Psoas muscle (tissue), 8 donors: ENCODE results near the gene ZFHX3. TPM values are rescaled to one million over a fixed set of nuclear protein-coding genes. Genes with fewer than 3 reads are reported as not detected.

Source experiments
- ATAC-seq, 4 donors: fragments of 200-7000 bp; cut with Tn5 transposase; one replicate each; pipeline ENCODE4 v1.9.1; 2020; ENCODE audit warnings: moderate library complexity in 3 of 4, mild to moderate bottlenecking in 2 of 4
- DNase-seq, 2 donors: peaks; one replicate each; pipeline ENCODE4 v3.0.0-alpha.2; 2020
- H3K27ac ChIP-seq: fragments of 200-600 bp; one replicate; pipeline ENCODE4 v1.8.0; 2022
- H3K27me3 ChIP-seq, 3 donors: fragments of 200-600 bp in 1 of 3; one replicate each; pipeline versions ENCODE4 v1.6.1 to v1.8.0; 2013 to 2022; ENCODE audit warnings: low read length in 2 of 3, mild to moderate bottlenecking in 2 of 3, moderate library complexity in 1 of 3; ENCODE audit not compliant: insufficient read depth in 3 of 3
- H3K36me3 ChIP-seq, 2 donors: fragments of 200-600 bp in 1 of 2; one replicate each; pipeline versions ENCODE4 v1.6.1 to v1.8.0; 2013 to 2022; ENCODE audit warnings: low read depth in 1 of 2, mild to moderate bottlenecking in 1 of 2, moderate library complexity in 1 of 2; ENCODE audit not compliant: insufficient read depth in 1 of 2
- H3K4me1 ChIP-seq: fragments of 200-600 bp; one replicate; pipeline ENCODE4 v1.8.0; 2022
- H3K4me3 ChIP-seq: fragments of 200-600 bp; one replicate; pipeline ENCODE4 v1.8.0; 2022; ENCODE audit warnings: mild to moderate bottlenecking
- H3K9me3 ChIP-seq: fragments of 200-600 bp; one replicate; pipeline ENCODE4 v1.8.0; 2022
- WGBS, 3 donors: extraction: QIAGEN DNeasy Blood & Tissue Kit; methylation state at CpG; one replicate each; pipeline versions ENCODE4 v1.1.6 to v1.1.7; 2013; 5-methylcytosine and 5-hydroxymethylcytosine counted together
- intact Hi-C, 2 donors: fragments of 100-400 bp; cut with DNase I; formaldehyde crosslinking; loops; one replicate each; pipeline versions ENCODE4 v1.11.0 to v1.14.2; 2022
- polyA plus RNA-seq, 3 donors: library from polyadenylated mRNA; stranded (reverse); fragments of 200-250 nt; gene quantifications; one replicate each; pipeline ENCODE4 v1.2.3, GENCODE V29; 2013
- total RNA-seq, 4 donors: library from RNA; stranded (reverse); fragmentation: NEBNext Ultra II Directional in 2 of 4; extraction: Animal tissue kit (Norgen Biotek cat#: 25700) in 2 of 4; gene quantifications; one replicate each; pipeline versions ENCODE4 v1.2.1 to v1.2.4, GENCODE V29; 2021 to 2023
- TF ChIP-seq, protein P1 (sequence below): fragments of 200-600 bp; IDR thresholded peaks from one replicate; pipeline ENCODE4 v1.8.0; 2022; ENCODE audit warnings: antibody characterized with exemption
- donor health status: healthy with polysubstance abuse.
- donor health status: DM: no; HTN: no; CAD: no; lungs with moderate emphysema.
- donor health status: Bipolar disorder and iron deficiency.
- donor health status: healthy.
- donor health status: DM: yes; HTN: yes; CAD: no.
- donor health status: DM: no; HTN: no; CAD: no.
- donor health status: DM: no; HTN: no; CAD: no.
- donor health status: DM: yes; HTN: yes; CAD: no.

Gene ZFHX3
- total and polyA plus RNA-seq, 7 donors: 3.3 to 36.9 (median 11.5) TPM

GRCh38 chr16:72829846-72830775 is 217.8 kb downstream of the ZFHX3 start:
- Histone ChIP-seq H3K4me3 (no peak overlapping the region), H3K9me3 (no peaks in the 10 kb centered on the region), H3K36me3 (peaks cover 0 to 28% of the 10 kb centered on the region in 2 donors), H3K27ac (no peak overlapping the region), H3K4me1 (peaks cover 12% of the 10 kb centered on the region), H3K27me3 (no peaks in the 10 kb centered on the region)
- intact Hi-C loops: loop anchor here (5.0 to 10.0 kb wide), 3 partner anchors 217 to 1125 kb away; partner anchors contain the start of gene ZFHX3 (in 1 of the 2)
- DNase-seq (no peak), ATAC-seq (no peak)
- 60 to 78% (median 63%) methylated on average over 12 of the region's 12 CpGs for WGBS, 3 donors
- TF ChIP-seq, protein P1, sequence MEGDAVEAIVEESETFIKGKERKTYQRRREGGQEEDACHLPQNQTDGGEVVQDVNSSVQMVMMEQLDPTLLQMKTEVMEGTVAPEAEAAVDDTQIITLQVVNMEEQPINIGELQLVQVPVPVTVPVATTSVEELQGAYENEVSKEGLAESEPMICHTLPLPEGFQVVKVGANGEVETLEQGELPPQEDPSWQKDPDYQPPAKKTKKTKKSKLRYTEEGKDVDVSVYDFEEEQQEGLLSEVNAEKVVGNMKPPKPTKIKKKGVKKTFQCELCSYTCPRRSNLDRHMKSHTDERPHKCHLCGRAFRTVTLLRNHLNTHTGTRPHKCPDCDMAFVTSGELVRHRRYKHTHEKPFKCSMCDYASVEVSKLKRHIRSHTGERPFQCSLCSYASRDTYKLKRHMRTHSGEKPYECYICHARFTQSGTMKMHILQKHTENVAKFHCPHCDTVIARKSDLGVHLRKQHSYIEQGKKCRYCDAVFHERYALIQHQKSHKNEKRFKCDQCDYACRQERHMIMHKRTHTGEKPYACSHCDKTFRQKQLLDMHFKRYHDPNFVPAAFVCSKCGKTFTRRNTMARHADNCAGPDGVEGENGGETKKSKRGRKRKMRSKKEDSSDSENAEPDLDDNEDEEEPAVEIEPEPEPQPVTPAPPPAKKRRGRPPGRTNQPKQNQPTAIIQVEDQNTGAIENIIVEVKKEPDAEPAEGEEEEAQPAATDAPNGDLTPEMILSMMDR: no peak

DNA sequence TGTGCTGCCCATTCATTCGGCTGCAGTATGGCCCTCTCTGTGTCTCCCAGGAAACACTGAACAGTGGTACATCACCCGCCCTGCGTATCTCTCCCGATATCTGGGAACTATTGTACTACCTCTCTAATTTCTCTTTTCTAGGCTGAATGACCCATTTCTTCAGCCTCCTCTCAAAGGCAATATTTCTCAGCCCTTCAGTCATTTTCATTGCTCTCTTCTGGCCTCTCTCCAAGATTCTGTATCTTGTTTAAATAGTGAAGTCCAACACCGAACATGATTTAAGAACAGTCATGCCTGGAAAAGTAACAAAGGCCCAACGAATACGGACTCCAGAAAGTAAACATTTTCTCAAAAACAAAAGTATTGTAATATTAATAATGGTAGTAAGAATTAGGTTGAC is 220.1 kb downstream of the ZFHX3 start:
- DNase-seq (no peak), ATAC-seq (no peak)
- no peaks in the 10 kb centered on the region for H3K27me3 ChIP-seq
- TF ChIP-seq, protein P1: no peak
- intact Hi-C loops: no loop called here
- H3K36me3 ChIP-seq: peaks cover 0 to 35% of the 10 kb centered on the region in 2 donors
- 76 to 85% (median 77%) methylated on average over 7 of the region's 7 CpGs for WGBS, 3 donors
- H3K4me1 ChIP-seq: peaks cover 13% of the 10 kb centered on the region
- H3K27ac ChIP-seq: no peak overlapping the region
- no peaks in the 10 kb centered on the region for H3K9me3 ChIP-seq
- no peak overlapping the region for H3K4me3 ChIP-seq

GRCh38 chr16:72825912-72826621 is 221.9 kb downstream of the ZFHX3 start:
- intact Hi-C loops: no loop called here
- WGBS, 3 donors: 77 to 89% (median 84%) methylated on average over 11 of the region's 11 CpGs
- no peak overlapping the region for H3K27ac ChIP-seq
- peaks cover 16% of the 10 kb centered on the region for H3K4me1 ChIP-seq
- H3K4me3 ChIP-seq: no peak overlapping the region
- peaks cover 0 to 35% of the 10 kb centered on the region in 2 donors for H3K36me3 ChIP-seq
- no peaks in the 10 kb centered on the region for H3K9me3 ChIP-seq
- no peaks in the 10 kb centered on the region for H3K27me3 ChIP-seq
- TF ChIP-seq, protein P1: no peak
- ATAC-seq (no peak), DNase-seq (no peak)

GRCh38 chr16:72824761-72825160 is 223.2 kb downstream of the ZFHX3 start:
- no peak overlapping the region for H3K4me3 ChIP-seq
- DNase-seq: no peak
- H3K4me1 ChIP-seq: peaks cover 21% of the 10 kb centered on the region
- TF ChIP-seq, protein P1: no peak
- peaks cover 0 to 35% of the 10 kb centered on the region in 2 donors for H3K36me3 ChIP-seq
- ATAC-seq: no peak
- no peaks in the 10 kb centered on the region for H3K9me3 ChIP-seq
- intact Hi-C loops: no loop called here
- H3K27me3 ChIP-seq: no peaks in the 10 kb centered on the region
- H3K27ac ChIP-seq: no peak overlapping the region
- 95 to 98% (median 95%) methylated on average over 5 of the region's 5 CpGs for WGBS, 3 donors
